HG02610 (cell line): ENCODE measurements around the gene ANKS4B.
A peak's percentile ranks its signal among the peaks of the same experiment; 100 is the strongest.
"Not testable (repeated sequence)": the region's sequence is repeated elsewhere in the genome, so short reads cannot be mapped to it uniquely, and the experiment has no call there.

ENCODE experiments used
- ATAC-seq: cut with Tn5 transposase; IDR thresholded peaks from one replicate; pipeline ENCODE4 v1.9.1; 2021; ENCODE audit warnings: mild to moderate bottlenecking, moderate library complexity; ENCODE audit not compliant: unreplicated experiment

ANKS4B gene

DNA sequence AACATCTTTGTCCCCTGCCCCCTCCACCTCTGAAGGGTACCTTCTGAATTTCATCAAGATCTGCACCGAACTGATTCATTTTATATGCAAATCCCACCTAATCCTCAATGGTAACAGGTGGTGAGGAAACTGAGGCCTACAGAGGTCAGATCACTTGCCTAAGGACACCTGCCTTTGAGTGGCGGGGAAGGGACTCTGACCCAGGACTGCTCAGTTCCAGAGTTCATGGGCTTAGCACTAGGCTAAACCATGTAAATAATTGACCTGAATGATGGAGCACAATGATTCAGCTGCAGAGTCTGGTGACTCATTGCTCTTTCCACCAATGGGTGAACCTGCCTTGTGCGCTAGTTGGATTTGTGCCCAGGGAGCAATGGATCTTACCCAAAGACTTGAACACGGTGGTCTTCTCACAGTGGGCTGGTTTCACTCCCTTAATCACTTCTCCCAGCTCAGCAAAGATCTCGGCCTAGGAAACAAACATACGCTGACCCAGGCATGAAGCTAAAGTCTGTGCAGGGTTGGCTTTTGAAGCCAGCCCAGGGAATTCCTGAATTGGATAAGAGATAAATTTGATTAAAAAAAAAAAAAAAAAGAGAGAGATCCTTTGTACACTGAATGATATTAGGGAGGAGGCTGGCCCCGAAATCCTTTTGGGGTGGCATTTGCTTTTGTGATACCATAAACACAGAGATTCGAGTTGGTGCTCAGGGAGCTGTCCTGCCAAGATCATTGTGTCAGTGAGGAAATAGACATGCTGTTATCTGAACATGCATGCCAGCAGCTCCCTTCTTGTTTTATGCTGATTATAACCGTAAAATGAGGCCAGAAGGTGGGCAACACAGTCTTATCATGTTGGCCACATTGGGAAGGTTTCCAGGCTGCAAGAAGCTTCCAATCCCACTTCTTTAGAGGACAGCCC is 27.6 kb downstream of the ANKS4B start:
- ATAC-seq = no peak

- no peak for ATAC-seq
Measured at GRCh38 chr16:21262779-21263639, 29.5 kb downstream of the ANKS4B start.

- peak; percentile 65 for ATAC-seq
Measured at GRCh38 chr16:21263640-21264570, 30.4 kb downstream of the ANKS4B start.

DNA sequence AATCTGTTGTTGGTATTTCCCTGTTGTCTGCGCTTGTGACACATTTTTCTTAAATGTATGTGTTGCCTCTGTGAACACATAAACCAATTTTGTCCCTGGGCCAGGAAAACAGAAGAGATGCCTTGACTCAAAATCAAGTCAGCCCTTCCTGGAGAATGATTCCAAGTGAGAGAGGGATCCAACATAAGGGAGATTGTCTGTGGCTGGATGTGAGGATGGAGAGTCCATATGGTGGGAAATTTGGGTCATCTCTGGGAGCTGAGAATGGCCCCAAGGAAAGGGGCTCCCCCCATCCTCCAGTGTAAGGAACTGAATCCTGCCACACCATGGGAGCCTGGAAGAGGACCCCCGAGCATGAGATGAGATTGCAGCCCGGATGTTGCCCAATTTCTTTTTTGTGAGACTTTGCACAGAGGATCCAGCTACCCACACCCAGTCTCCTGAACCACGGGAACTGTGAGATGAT is 31.1 kb downstream of the ANKS4B start:
- no peak for ATAC-seq

DNA sequence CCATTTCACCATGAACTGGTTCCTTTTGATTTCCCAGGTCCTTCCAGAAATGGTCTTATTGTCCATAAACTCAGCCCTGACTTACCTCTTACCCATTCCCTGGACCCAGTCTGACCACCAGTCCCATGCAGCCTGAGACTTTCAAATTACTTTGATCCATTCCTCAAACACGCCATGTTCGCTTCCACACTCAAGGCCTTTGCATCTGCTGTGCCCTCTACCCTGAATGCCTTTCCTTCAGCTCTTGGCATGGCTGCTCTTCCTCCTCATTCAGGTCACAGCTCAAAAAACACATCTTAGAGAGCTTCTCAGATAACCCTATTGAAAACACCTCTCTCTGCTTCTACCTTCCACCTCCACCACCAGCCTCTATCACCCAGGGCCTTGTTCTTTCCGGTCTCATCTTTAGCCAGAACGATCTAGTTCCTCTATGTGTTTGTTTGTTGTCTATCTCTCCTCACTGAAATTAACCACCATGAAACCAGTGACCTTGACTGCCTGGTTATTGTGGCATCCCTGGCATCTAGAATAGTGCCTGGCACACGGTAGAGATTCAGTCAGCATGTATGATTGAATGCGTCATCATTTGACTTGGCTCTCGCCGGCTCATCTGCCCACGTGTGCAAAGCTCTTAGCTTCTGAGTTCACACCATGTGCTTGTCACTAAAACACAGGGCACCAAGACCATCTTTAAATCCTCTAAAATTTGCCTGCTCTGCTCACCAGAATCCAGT is 31.8 kb downstream of the ANKS4B start:
- no peak for ATAC-seq

GRCh38 chr16:21267298-21267697 is 33.8 kb downstream of the ANKS4B start:
- no peak for ATAC-seq

- ATAC-seq = no peak
Measured at GRCh38 chr16:21268236-21268635, 34.7 kb downstream of the ANKS4B start.

GRCh38 chr16:21272253-21272652 is 38.8 kb downstream of the ANKS4B start:
- ATAC-seq = no peak

- ATAC-seq = not testable (repeated sequence)
Measured at GRCh38 chr16:21272763-21273162, 39.3 kb downstream of the ANKS4B start.

DNA sequence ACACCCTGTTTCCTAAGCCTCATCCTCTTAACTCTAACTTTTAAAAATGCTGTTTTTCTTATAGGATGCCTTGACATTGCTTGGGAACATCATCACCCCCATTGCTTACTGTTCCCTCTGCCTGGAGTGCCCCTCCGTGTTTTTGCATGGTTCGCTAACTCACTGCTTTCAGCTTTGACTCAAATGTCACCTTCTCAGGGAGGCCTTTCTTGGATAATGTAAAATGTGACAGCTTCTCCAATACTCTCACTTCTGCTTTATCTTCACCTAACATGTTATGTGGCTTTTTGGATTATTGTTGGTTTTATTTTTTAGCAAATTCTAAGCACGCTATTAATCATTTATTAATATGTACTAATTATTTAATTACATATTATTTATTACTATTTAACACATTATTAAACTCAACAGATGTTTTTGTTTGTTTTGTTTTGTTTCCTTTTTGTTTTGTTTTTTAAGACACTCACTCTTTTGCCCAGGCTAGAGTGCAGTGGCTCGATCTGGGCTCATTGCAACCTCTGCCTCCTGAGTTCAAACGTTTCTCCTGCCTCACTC is 40.8 kb downstream of the ANKS4B start:
- no peak for ATAC-seq

- ATAC-seq = no peak
Measured at GRCh38 chr16:21275529-21275928, 42.0 kb downstream of the ANKS4B start.

DNA sequence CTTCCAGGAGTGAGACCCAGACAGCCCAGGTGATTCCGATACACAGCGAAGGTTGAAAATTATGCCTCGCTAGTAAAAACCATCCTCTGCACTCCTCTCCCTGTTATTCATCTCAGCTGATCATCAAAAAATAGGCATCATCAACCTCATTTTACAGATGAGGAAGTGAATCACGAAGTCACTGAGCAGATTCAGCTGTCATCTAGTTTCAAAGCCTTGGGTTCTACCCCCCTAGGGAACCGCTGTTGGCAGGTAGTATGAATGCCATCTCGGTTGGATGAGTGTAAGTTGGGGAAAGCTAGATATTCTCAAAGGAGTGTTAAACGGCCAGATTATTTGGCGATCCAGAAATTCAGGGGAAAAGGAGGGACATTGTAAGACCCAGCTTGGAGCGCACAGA is 42.6 kb downstream of the ANKS4B start:
- ATAC-seq = no peak

DNA sequence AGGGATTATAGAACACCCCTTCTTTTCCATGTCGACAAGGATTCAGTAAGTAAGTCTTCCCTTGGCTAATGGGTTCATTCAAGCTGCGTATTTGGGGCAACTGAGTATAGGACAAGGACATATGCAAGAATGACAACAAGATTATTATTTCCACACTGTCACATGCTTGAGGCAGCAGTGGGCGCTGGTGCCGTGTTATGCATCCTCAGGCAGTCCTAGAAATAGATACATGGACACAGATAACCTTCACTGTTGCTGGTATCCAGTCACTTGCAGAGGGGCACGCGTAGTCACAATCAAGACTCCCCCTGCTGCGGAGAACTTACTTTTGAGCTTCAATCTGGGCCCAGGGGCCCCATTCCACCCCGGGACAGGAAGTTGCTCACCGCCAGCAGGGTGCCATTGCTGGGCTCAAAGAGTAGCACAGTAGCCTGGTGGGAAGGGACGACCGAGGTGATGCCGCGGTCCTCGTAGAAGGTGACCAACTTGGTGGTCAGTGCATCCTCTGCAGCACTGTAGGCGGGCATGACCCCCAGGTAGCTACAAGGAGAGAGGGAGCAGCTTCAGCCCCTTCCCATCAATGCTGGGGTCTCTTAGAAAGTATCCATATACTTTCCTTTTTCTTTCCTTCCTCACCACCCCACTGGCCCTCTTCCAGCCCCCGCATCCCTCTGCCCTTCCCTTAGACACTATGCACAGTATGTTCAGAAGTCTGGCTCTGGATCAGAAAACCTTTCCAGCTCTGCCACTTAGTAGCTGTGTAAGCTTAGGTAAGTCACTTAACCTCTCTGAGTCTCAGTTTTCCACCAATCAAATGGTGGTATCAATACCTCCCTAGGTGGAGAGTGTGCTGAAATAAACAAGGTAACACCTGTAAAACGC is 43.8 kb downstream of the ANKS4B start:
- ATAC-seq = no peak

DNA sequence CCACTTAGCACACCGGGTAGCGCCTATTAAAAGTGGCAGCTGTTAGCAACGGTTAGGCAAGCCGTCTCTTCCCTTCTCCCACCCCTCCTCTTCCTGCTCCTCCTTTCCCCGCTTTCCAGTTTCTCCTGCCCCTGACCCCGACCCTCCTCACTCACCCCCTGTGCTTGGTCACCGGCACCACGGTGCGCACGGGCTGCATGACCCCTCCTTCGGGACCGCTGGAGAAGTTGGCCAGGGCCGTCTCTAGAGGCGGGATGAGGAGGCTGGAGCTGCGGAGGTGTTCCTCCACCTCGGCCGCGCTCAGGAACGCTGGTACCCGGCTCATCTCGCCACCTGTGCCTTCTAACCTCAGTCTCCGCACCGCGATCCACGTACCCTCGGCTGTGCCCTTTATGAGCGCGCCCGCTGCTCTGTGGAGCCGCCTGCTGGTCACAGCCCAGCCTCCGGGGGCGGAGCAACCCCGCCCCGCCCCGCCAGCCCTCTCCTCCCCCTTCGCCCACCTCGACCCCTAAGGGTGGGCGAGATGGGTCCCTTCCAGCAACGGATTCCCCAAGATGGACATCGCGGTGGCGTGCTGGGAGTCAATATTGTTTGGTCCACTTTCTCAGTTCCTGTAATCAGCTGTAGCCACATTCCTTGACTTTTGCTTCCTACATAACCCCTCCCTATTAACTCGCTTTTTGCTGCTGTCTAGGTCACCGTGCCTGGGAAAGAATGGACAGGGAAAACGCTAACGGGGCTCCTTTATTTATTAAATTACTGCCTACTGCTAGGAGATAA is 44.6 kb downstream of the ANKS4B start, which contains the start of gene CRYM:
Gene CRYM, minus strand, starts transcription at position 364 of the 780 bp plus-strand sequence. Its CDS starts 39 bp downstream, at position 325.
- ATAC-seq = no peak

DNA sequence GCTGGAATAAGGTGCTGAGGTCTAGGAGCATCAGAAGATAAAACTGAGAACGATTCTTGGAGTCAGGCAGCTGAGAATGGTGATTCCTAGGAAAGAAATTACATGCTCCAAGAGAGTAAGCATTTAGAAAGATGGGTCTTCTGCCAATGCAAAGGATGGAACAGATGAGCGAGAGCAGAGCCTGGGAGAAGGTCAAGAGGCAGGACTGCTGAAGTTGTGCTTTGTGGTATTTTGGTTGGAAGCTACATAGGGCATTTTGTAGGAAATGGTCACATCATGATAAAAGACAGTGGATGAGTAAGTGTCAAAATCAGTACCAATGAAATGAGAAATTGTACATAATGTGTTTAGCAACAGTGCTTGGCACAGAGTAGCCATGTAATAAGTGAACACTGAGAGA is 46.0 kb downstream of the ANKS4B start:
- ATAC-seq = no peak

GRCh38 chr16:21281698-21282389 is 48.3 kb downstream of the ANKS4B start:
- no peak for ATAC-seq
